HepG2 (cell line): Measurements from ENCODE around the gene ARHGAP30. TPM values are rescaled to one million over a fixed set of nuclear protein-coding genes. Genes with fewer than 3 reads are reported as not detected.

Experiments used
- ATAC-seq: fragments of 200-7000 bp; cut with Tn5 transposase; 3 replicates; pipeline ENCODE4 v1.9.1; 2020; ENCODE audit warnings: mild to moderate bottlenecking, moderate library complexity
- BruUV-seq: library from RNA; stranded (reverse); fragments of 400-500 nt; replicated peaks from 2 replicates; lab custom pipeline; 2021; lab: Mats Ljungman, UMichigan
- CTCF ChIA-PET: fragments of 300-600 bp; formaldehyde crosslinking; extraction: SDS; loops from one replicate; lab custom pipeline; 2021; ENCODE audit warnings: low total read pairs, inconsistent platforms, low intra/inter-chr PET ratio; lab: Yijun Ruan, JAX
- POLR2A ChIA-PET: fragments of 350-600 bp; sonication (Branson Sonifier 250); formaldehyde crosslinking; loops from one replicate; lab custom pipeline; 2020; ENCODE audit warnings: antibody characterized with exemption, inconsistent platforms; lab: Yijun Ruan, JAX
- DNase-seq: peaks from one replicate; pipeline ENCODE4 v3.0.0-alpha.2; 2015; ENCODE audit warnings: low spot score
- FAIRE-seq: peaks from 3 replicates; lab custom pipeline; 2011; peaks lifted over from hg19 to GRCh38; lab: Jason Lieb, UNC
- H2AFZ ChIP-seq: one replicate; pipeline ENCODE4 v1.6.1; 2011; ENCODE audit warnings: low read length, inconsistent platforms
- H3K27ac ChIP-seq: fragments of 300-600 bp; 3 replicates; pipeline ENCODE4 v1.8.0; 2011; ENCODE audit warnings: mixed run types, mild to moderate bottlenecking, mixed read lengths, low read length, inconsistent platforms; ENCODE audit not compliant: insufficient read depth; ENCODE audit errors: extremely low read length
- H3K27me3 ChIP-seq, 2 experiments: fragments of 200-600 bp in 1 of 2; 2 replicates in 1 of 2; 3 replicates in 1 of 2; pipeline versions ENCODE4 v1.6.0 to v1.8.0; 2011; ENCODE audit warnings: low read length in 2 of 2, mild to moderate bottlenecking in 2 of 2, moderate library complexity in 2 of 2, inconsistent platforms in 1 of 2; ENCODE audit not compliant: insufficient read depth in 2 of 2, control insufficient read depth in 1 of 2
- H3K36me3 ChIP-seq, 2 experiments: fragments of 200-600 bp in 1 of 2; replicated peaks in 1 of 2; 2 replicates in 1 of 2; 3 replicates in 1 of 2; pipeline versions ENCODE4 v1.5.1 to v1.8.0; 2011; ENCODE audit warnings: low read length in 2 of 2, inconsistent platforms in 1 of 2; ENCODE audit not compliant: insufficient read depth in 2 of 2, control insufficient read depth in 1 of 2
- H3K4me1 ChIP-seq: 2 replicates; pipeline ENCODE4 v1.5.1; 2012; ENCODE audit warnings: low read length, inconsistent platforms; ENCODE audit not compliant: insufficient read depth
- H3K4me2 ChIP-seq: 2 replicates; pipeline ENCODE4 v1.6.0; 2011; ENCODE audit warnings: low read depth, low read length, inconsistent platforms
- H3K4me3 ChIP-seq, 3 experiments: fragments of 200-600 bp in 1 of 3; sonication (generic), shearing (Covaris generic) in 1 of 3; replicated peaks in 1 of 3; 2 replicates each; pipeline ENCODE4 v1.5.1; 2011 to 2016; ENCODE audit warnings: low read length in 3 of 3, inconsistent platforms in 2 of 3, low read depth in 2 of 3, mild to moderate bottlenecking in 2 of 3, control low read depth in 1 of 3, mixed read lengths in 1 of 3; ENCODE audit not compliant: insufficient read depth in 1 of 3
- H3K79me2 ChIP-seq: one replicate; pipeline ENCODE4 v1.6.1; 2011; ENCODE audit warnings: low read length, inconsistent platforms; ENCODE audit not compliant: insufficient read depth
- H3K9ac ChIP-seq: 2 replicates; pipeline ENCODE4 v1.6.0; 2011; ENCODE audit warnings: mild to moderate bottlenecking, low read depth, low read length, inconsistent platforms; ENCODE audit not compliant: insufficient read depth
- H3K9me3 ChIP-seq: 2 replicates; pipeline ENCODE4 v1.5.1; 2012; ENCODE audit warnings: mild to moderate bottlenecking, low read length
- H4K20me1 ChIP-seq: 2 replicates; pipeline ENCODE4 v1.6.0; 2011; ENCODE audit warnings: inconsistent platforms, mild to moderate bottlenecking, low read length, moderate library complexity; ENCODE audit not compliant: insufficient read depth
- ATF2 ChIP-seq: sonication (generic); formaldehyde crosslinking; IDR thresholded peaks from 2 replicates; pipeline ENCODE4 v1.4.0; 2020; ENCODE audit warnings: missing genetic modification reagents
- CENPX ChIP-seq: sonication (generic); formaldehyde crosslinking; IDR thresholded peaks from 2 replicates; pipeline ENCODE4 v1.9.0; 2021; ENCODE audit warnings: mild to moderate bottlenecking, missing genetic modification reagents, moderate library complexity
- CREB1 ChIP-seq, 2 experiments: fragments of 450-650 bp in 1 of 2; IDR thresholded peaks; 2 replicates each; pipeline ENCODE4 v1.6.1; 2016 to 2017; ENCODE audit warnings: control low read depth in 1 of 2, mild to moderate bottlenecking in 1 of 2, missing compliant biosample characterization in 1 of 2, missing genetic modification characterization in 1 of 2
- HDAC1 ChIP-seq: sonication (generic); formaldehyde crosslinking; IDR thresholded peaks from 2 replicates; pipeline ENCODE4 v1.5.1; 2020; ENCODE audit warnings: mild to moderate bottlenecking, missing genetic modification reagents
- HOXA3 ChIP-seq: sonication (generic); formaldehyde crosslinking; IDR thresholded peaks from 2 replicates; pipeline ENCODE4 v1.5.0; 2020; ENCODE audit warnings: missing genetic modification reagents
- MAZ ChIP-seq, 2 experiments: sonication (generic) in 1 of 2; formaldehyde crosslinking in 1 of 2; IDR thresholded peaks; 2 replicates each; pipeline versions ENCODE4 v1.5.0 to v1.6.1; 2012 to 2020; ENCODE audit warnings: low read depth in 2 of 2, mild to moderate bottlenecking in 2 of 2, borderline replicate concordance in 1 of 2, improper control_type of control experiment in 1 of 2, low read length in 1 of 2, missing genetic modification reagents in 1 of 2, moderate library complexity in 1 of 2
- MXD4 ChIP-seq: IDR thresholded peaks from 2 replicates; pipeline ENCODE4 v1.6.1; 2016; ENCODE audit warnings: mild to moderate bottlenecking, missing biosample characterization, missing genetic modification reagents
- MYC ChIP-seq: sonication (generic); formaldehyde crosslinking; IDR thresholded peaks from 2 replicates; pipeline ENCODE4 v1.9.0; 2021; ENCODE audit warnings: missing genetic modification reagents, borderline replicate concordance
- POLR2A ChIP-seq, 2 experiments: IDR thresholded peaks; 2 replicates each; pipeline ENCODE4 v1.6.1; 2011; ENCODE audit warnings: low read depth in 2 of 2, low read length in 2 of 2, mild to moderate bottlenecking in 1 of 2, moderate library complexity in 1 of 2; ENCODE audit not compliant: insufficient read depth in 1 of 2
- SIN3A ChIP-seq: IDR thresholded peaks from 2 replicates; pipeline ENCODE4 v1.6.1; 2011; ENCODE audit warnings: low read depth, mild to moderate bottlenecking, control low read depth, low read length, borderline replicate concordance
- SRSF1 ChIP-seq: fragments of 200-400 bp; formaldehyde crosslinking; optimal IDR thresholded peaks from 2 replicates; pipeline ENCODE3; 2017; ENCODE audit warnings: mild to moderate bottlenecking, low read depth, low read length, moderate library complexity
- SUZ12 ChIP-seq: fragments of 150-350 bp; IDR thresholded peaks from 2 replicates; pipeline ENCODE4 v1.6.1; 2014; ENCODE audit warnings: low read depth, low read length
- THAP9 ChIP-seq: sonication (generic); formaldehyde crosslinking; IDR thresholded peaks from 2 replicates; pipeline ENCODE4; 2020; ENCODE audit warnings: missing genetic modification reagents, mild to moderate bottlenecking, borderline replicate concordance
- ZNF274 ChIP-seq: sonication (generic); formaldehyde crosslinking; IDR thresholded peaks from 2 replicates; pipeline ENCODE4 v1.5.1; 2020; ENCODE audit warnings: mild to moderate bottlenecking, missing genetic modification reagents
- ZNF574 ChIP-seq: sonication (generic); formaldehyde crosslinking; IDR thresholded peaks from 2 replicates; pipeline ENCODE4 v1.4.0; 2020; ENCODE audit warnings: missing genetic modification reagents
- ZNF772 ChIP-seq: sonication (generic); formaldehyde crosslinking; IDR thresholded peaks from 2 replicates; pipeline ENCODE4 v1.5.0; 2020; ENCODE audit warnings: mild to moderate bottlenecking, missing genetic modification reagents
- WGBS: methylation state at CpG from one replicate; pipeline ENCODE4 v1.1.6; 2017; ENCODE audit warnings: low lambda C conversion rate; 5-methylcytosine and 5-hydroxymethylcytosine counted together
- in situ Hi-C: cut with HindIII; loops from 2 replicates; pipeline ENCODE4 v1.10.0; 2017; ENCODE audit warnings: low pct_unique_long_range_greater_than_20kb; ENCODE audit not compliant: extremely low pct_ligation_motif_present
- intact Hi-C: fragments of 100-400 bp; cut with micrococcal nuclease; formaldehyde crosslinking; loops from one replicate; pipeline ENCODE4 v1.10.0; 2022; ENCODE audit not compliant: unreplicated experiment
- polyA plus RNA-seq, 8 experiments: library from polyadenylated mRNA; depleted of rRNA in 3 of 8; stranded (reverse) in 7 of 8; unstranded in 1 of 8; fragments of >200 nt; fragmentation: Illumina TruSeq in 4 of 8; extraction: Trizol in 4 of 8; gene quantifications; 2 replicates each; pipeline versions ENCODE4 v1.2.1 to v1.2.3, GENCODE V29; 2011 to 2016; ENCODE audit warnings: low read depth in 4 of 8, missing spikeins in 1 of 8, mixed read lengths in 1 of 8; ENCODE audit not compliant: insufficient read depth in 1 of 8
- total RNA-seq, 5 experiments: library from RNA; depleted of rRNA; stranded (reverse); fragments of >200 nt; fragmentation: Illumina TruSeq; extraction: Trizol; gene quantifications; 2 replicates each; pipeline ENCODE4 v1.2.3, GENCODE V29; 2016; ENCODE audit warnings: low read depth in 1 of 5

Gene ARHGAP30
- total and polyA plus RNA-seq, 2 of the 13 experiments (the other 11 are each of a cell fraction or from before 2014, with no cell fraction given) = 0.13 to 0.20 TPM

GRCh38 chr1:161074676-161075368, 5.1 kb upstream of the ARHGAP30 start:
- ChIA-PET POLR2A (interaction anchor here (0.5 to 3.8 kb wide), 4 partner anchors 22 to 54 kb away, joined by 3 to 21 read pairs (median 7); partner anchors contain the start of genes F11R, NIT1, PFDN2 and USF1), CTCF (interaction anchor here (4.5 kb wide), 1 partner anchor 22 kb away, joined by 50 read pairs; the partner anchor contains the start of gene KLHDC9)
- Histone ChIP-seq H3K27ac (peak overlapping the region; percentile 27), H4K20me1 (no peaks in the 10 kb centered on the region), H3K9me3 (no peaks in the 10 kb centered on the region), H3K4me2 (peak overlapping the region; percentile 96), H3K27me3 (no peaks in the 10 kb centered on the region), H3K36me3 (no peaks in the 10 kb centered on the region), H3K4me3 (peak overlapping the region; percentile 62 to 75 (median 64)), H3K9ac (peak overlapping the region; percentile 70), H3K79me2 (no peaks in the 10 kb centered on the region), H3K4me1 (peaks cover 41% of the 10 kb centered on the region), H2AFZ (peak overlapping the region; percentile 8)
- peak; percentile 28 for ATAC-seq
- no TSS peak for BruUV-seq
- WGBS = 14% methylated on average over 5 of the region's 12 CpGs
- DNase-seq = peak; percentile 41
- in situ Hi-C loops (no loop called here), intact Hi-C loops (no loop called here)
- no peak for FAIRE-seq
- TF ChIP-seq SRSF1 (peak; percentile 87), ZNF274 (0 out of 2 replicates have a peak, but pooled peaks have one; percentile 39), CENPX (no peak), MYC (CRISPR knock-in tag) (no peak), HOXA3 (CRISPR knock-in tag) (peak; percentile 31; the same call in 1 of the 2 replicates), POLR2A (IDR thresholded peaks at IDR 0.05; ENCODE audit: insufficient read depth in 1 of 2, low read depth in 2 of 2, low read length in 2 of 2) (0 out of 4 replicates have a peak, but pooled peaks of 1 of the 2 experiments have one; percentile 47), THAP9 (CRISPR knock-in tag) (no peak), HDAC1 (CRISPR knock-in tag) (0 out of 2 replicates have a peak, but pooled peaks have one; percentile 40), SIN3A (no peak), CREB1 (IDR thresholded peaks at IDR 0.05) (peak; percentile 97), CREB1 (CRISPR knock-in tag; IDR thresholded peaks at IDR 0.05) (peak; percentile 59), SUZ12 (no peak), ZNF772 (CRISPR knock-in tag) (0 out of 2 replicates have a peak, but pooled peaks have one; percentile 51), MXD4 (no peak), ZNF574 (0 out of 2 replicates have a peak, but pooled peaks have one; percentile 21), ATF2 (CRISPR knock-in tag) (peak; percentile 75), MAZ (IDR thresholded peaks at IDR 0.05; ENCODE audit: borderline replicate concordance, low read depth, low read length) (no peak), MAZ (CRISPR knock-in tag; IDR thresholded peaks at IDR 0.05; ENCODE audit: low read depth) (0 out of 2 replicates have a peak, but pooled peaks have one; percentile 29)
